Caco-2 (cell line): Measurements from ENCODE around the gene LMLN. TPM values are rescaled to one million over a fixed set of nuclear protein-coding genes. Genes with fewer than 3 reads are reported as not detected.

ENCODE experiments used
- BruUV-seq: library from RNA; stranded (reverse); fragments of 400-500 nt; replicated peaks from 2 replicates; lab custom pipeline; 2021; lab: Mats Ljungman, UMichigan
- CTCF ChIA-PET: fragments of 300-600 bp; sonication (Branson Sonifier 250); formaldehyde crosslinking; loops from one replicate; lab custom pipeline; 2022; ENCODE audit warnings: antibody characterized with exemption; lab: Charles Lee
- POLR2A ChIA-PET: fragments of 300-600 bp; sonication (Branson Sonifier 250); formaldehyde crosslinking; loops from one replicate; lab custom pipeline; 2022; ENCODE audit warnings: antibody characterized with exemption; lab: Charles Lee
- DNase-seq, 2 experiments: peaks; one replicate each; pipeline versions ENCODE4 v3.0.0 to v3.0.0-alpha.2; 2020 to 2022
- H3K27me3 ChIP-seq: replicated peaks from 2 replicates; pipeline ENCODE4 v1.6.0; 2011; ENCODE audit warnings: low read length; ENCODE audit not compliant: control insufficient read depth, insufficient read depth
- H3K36me3 ChIP-seq: 2 replicates; pipeline ENCODE4 v1.5.1; 2011; ENCODE audit warnings: low read length; ENCODE audit not compliant: control insufficient read depth, insufficient read depth
- H3K4me1 ChIP-seq: fragments of 250-450 bp; sonication (Bioruptor Pico); 2 replicates; pipeline ENCODE4 v1.5.1; 2020; ENCODE audit warnings: mild to moderate bottlenecking
- H3K4me3 ChIP-seq: 2 replicates; pipeline ENCODE4 v1.5.1; 2011; ENCODE audit warnings: low read depth, mild to moderate bottlenecking, control low read depth, low read length
- H3K9me3 ChIP-seq: fragments of 250-450 bp; sonication (Bioruptor Pico); 2 replicates; pipeline ENCODE4 v1.5.1; 2020; ENCODE audit warnings: mild to moderate bottlenecking, moderate library complexity
- H3K27ac Mint-ChIP-seq: one replicate; pipeline ENCODE4 v1.8.0; 2022; ENCODE audit warnings: mixed read lengths; ENCODE audit not compliant: unreplicated experiment
- H3K27me3 Mint-ChIP-seq: one replicate; pipeline ENCODE4 v1.8.0; 2022; ENCODE audit warnings: mixed read lengths; ENCODE audit not compliant: insufficient read depth, unreplicated experiment
- H3K36me3 Mint-ChIP-seq: one replicate; pipeline ENCODE4 v1.8.0; 2022; ENCODE audit warnings: mild to moderate bottlenecking, mixed read lengths; ENCODE audit not compliant: insufficient read depth, unreplicated experiment
- H3K4me1 Mint-ChIP-seq: one replicate; pipeline ENCODE4 v1.8.0; 2022; ENCODE audit warnings: low read depth, mixed read lengths; ENCODE audit not compliant: unreplicated experiment
- H3K4me3 Mint-ChIP-seq: one replicate; pipeline ENCODE4 v1.8.0; 2022; ENCODE audit warnings: mild to moderate bottlenecking, moderate library complexity, mixed read lengths; ENCODE audit not compliant: unreplicated experiment
- H3K9me3 Mint-ChIP-seq: one replicate; pipeline ENCODE4 v1.8.0; 2022; ENCODE audit warnings: mixed read lengths; ENCODE audit not compliant: unreplicated experiment
- CTCF ChIP-seq, 2 experiments: fragments of 200-600 bp in 1 of 2; IDR thresholded peaks; 1 replicate in 1 of 2; 2 replicates in 1 of 2; pipeline versions ENCODE4 v1.5.1 to v1.8.0; 2011 to 2022; ENCODE audit warnings: antibody characterized with exemption in 1 of 2, control low read depth in 1 of 2, inconsistent platforms in 1 of 2, low read depth in 1 of 2, low read length in 1 of 2, mild to moderate bottlenecking in 1 of 2, moderate library complexity in 1 of 2; ENCODE audit not compliant: insufficient read depth in 1 of 2, severe bottlenecking in 1 of 2, unreplicated experiment in 1 of 2
- intact Hi-C: fragments of 100-400 bp; cut with micrococcal nuclease; formaldehyde crosslinking; loops from one replicate; pipeline ENCODE4 v1.10.0; 2022; ENCODE audit not compliant: unreplicated experiment
- total RNA-seq: library from RNA; stranded (reverse); gene quantifications from 2 replicates; pipeline ENCODE4 v1.2.3, GENCODE V29; 2022

LMLN gene
- total RNA-seq, 1 experiment from 2014 or later: 2.4 TPM

DNA sequence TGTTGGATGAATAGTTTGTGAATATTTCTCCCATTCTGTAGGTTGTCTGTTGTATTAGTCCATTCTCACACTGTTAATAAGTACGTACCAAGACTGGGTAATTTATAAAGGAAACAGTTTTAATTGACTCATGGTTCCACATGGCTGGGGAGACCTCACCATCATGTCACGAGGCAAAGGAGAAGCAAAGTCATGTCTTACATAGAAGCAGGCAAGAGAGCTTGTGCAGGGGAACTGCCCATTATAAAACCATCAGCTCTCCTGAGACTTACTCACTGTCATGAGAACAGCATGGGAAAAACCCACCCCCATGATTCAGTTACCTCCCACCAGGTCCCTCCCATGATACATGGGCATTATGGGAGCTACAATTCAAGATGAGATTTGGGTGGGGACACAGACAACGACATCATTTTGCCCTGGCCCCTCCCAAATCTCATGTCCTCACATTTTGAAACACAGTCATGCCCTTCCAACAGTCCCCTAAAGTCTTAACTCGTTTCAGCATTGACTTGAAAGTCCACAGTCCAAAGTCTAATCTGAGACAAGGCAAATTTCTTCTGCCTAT lies 133.2 kb downstream of the LMLN start:
- Mint-ChIP-seq H3K4me1 (no peaks in the 10 kb centered on the region), H3K36me3 (no peaks in the 10 kb centered on the region), H3K9me3 (no peaks in the 10 kb centered on the region), H3K27ac (no peak overlapping the region), H3K4me3 (no peak overlapping the region), H3K27me3 (peaks cover 9% of the 10 kb centered on the region)
- no peak for TF ChIP-seq CTCF (IDR thresholded peaks at IDR 0.05; ENCODE audit: insufficient read depth in 1 of 2, low read depth in 1 of 2, low read length in 1 of 2, severe bottlenecking in 1 of 2, unreplicated experiment in 1 of 2)
- no peaks in the 10 kb centered on the region for H3K9me3 ChIP-seq
- ChIA-PET POLR2A (no interaction called here), CTCF (interaction anchor here (1.2 kb wide), 1 partner anchor 13 kb away, joined by 3 read pairs; no protein-coding TSS in a partner anchor)
- H3K27me3 ChIP-seq: no peaks in the 10 kb centered on the region
- H3K4me1 ChIP-seq: no peaks in the 10 kb centered on the region
- DNase-seq: no peak
- H3K4me3 ChIP-seq: no peak overlapping the region
- H3K36me3 ChIP-seq: no peaks in the 10 kb centered on the region
- intact Hi-C loops: no loop called here
- BruUV-seq: no TSS peak

Other genes with a start within 250 kb of the LMLN start
- gene RUBCN, start 223.3 kb upstream of the LMLN start, total RNA-seq: 10.6 and 14.5 TPM in 2 replicates
- 39.5 and 41.6 TPM in 2 replicates for gene FYTTD1, start 210.3 kb upstream of the LMLN start, total RNA-seq
- 38.7 and 51.8 TPM in 2 replicates for gene LRCH3, start 169.0 kb upstream of the LMLN start, total RNA-seq
- gene RPL35A, start 10.0 kb upstream of the LMLN start, total RNA-seq: 880 and 900 TPM in 2 replicates